GM21619 (cell line): ENCODE results near the gene ARHGAP26.
"Not testable (repeated sequence)": the region's sequence is repeated elsewhere in the genome, so short reads cannot be mapped to it uniquely, and the experiment has no call there.

Experiments
- ATAC-seq: cut with Tn5 transposase; IDR thresholded peaks from one replicate; pipeline ENCODE4 v1.9.1; 2021; ENCODE audit not compliant: unreplicated experiment

Gene ARHGAP26

DNA sequence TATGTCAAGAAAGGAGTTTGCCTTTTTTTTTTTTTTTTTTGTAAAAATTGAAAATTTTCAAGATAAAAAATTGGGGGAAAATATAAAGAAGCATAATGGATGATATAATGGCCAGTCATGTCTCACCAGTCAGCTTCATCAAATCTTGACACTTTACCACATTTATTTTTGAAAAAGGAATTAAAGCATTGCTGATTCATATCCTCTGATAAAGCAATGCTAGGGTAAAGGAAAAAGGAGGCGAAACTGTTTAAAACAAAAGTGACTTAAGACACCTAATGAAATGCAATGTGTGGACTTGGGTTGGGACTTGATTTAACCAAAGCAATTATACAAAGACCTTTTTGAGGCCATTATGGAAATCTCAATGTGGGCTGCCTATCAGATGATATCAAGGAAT, 208.5 kb downstream of the ARHGAP26 start:
- no peak for ATAC-seq

DNA sequence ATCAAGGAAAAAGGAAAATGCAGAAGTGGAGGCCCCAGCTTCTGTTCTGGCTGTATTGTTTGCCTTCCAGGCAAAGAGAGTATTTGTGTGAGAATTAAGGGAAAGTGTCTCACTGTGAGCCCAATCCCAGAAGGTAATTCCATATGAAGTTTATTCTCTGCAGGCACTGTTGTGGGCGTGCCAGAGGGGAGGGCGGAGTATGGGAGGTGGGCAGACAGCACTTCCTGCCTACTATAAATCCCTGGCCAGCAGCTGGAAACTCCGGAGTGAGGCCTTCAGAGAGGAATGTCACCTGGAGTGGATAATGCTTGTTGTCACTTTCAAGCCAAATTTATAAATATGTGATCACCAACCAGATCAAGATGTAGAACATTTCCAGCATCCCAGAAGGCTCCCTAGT, 209.5 kb downstream of the ARHGAP26 start:
- ATAC-seq: no peak

DNA sequence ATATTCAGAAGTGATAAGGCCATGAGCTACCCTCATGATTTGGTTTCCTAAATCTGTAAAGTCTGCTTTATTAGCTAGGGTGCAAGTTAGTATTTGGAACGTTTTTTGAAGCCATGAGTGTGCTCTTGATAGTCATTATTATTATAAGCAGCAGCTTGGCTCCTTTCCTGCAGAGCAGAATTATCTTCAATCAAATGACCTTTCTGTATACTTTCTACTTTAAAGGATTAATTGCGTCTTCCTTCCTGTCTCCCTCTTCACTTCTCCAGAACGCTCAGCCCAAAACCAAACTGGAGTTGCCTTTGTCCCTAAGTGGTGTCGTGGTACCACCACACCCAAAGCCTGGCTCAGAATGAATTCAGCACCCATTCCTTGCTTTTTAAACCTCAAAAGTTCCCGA, 211.3 kb downstream of the ARHGAP26 start:
- no peak for ATAC-seq

DNA sequence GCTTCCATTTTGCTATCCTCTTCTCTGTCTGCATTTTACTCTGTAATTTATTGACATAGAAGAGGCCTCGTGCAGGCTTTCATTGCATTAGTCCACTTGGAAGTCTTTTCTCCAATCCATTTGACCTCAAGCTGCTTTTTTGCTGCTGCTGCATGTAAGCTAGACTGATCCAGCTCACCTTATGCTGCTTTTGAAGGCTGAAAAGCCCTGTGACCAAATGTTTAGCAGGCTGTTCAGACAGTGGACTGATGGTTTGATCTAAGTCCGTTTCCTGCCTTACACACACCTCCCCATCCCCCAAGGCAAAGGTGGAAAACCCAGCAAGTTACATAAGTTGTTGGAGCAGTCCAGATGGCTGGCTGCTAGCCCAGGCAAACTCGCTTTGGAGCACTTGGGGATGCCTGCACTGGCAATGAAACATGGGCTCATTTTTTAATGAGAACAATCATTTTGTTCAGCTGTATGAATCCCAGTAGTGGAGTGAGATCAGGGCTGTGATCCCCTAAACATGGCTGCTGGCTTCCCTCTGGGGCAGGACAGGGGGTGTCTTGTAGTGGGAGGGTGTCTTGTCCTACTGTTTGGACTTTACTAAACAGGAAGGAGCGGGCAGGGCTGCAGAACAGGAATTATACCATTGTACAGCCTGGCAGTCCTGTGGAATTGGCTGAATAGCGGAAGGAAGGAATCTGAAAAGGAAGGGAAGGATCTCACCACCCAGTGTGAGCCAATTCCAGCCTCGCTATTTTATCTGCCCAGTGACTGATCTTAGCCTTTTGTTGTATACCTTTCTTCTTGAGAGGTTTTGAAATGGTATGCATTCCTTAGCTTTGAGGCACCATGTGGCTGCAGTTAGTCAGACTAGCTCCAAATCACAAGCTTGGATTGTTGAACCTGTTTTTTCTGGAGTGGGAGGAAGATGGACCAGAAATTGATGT, 212.0 kb downstream of the ARHGAP26 start:
- no peak for ATAC-seq

DNA sequence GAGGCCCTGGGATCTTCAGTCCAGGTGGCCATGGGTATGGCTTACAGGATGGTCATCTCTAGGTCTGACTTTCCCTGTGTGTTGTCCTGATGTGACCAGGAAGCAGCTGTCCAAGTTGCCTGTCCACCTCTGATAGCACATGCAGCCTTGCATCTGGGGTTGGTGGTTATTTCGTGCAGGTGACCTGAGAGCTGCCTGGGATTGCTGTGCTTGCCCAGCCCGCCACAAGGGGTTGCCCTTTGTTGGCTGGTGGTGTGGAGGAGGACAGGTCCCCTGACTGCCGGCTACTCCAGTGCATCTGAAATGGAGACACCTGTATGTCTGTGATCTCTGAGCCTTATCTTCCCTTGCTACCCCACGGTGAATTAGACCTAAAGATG, 212.6 kb downstream of the ARHGAP26 start:
- no peak for ATAC-seq

DNA sequence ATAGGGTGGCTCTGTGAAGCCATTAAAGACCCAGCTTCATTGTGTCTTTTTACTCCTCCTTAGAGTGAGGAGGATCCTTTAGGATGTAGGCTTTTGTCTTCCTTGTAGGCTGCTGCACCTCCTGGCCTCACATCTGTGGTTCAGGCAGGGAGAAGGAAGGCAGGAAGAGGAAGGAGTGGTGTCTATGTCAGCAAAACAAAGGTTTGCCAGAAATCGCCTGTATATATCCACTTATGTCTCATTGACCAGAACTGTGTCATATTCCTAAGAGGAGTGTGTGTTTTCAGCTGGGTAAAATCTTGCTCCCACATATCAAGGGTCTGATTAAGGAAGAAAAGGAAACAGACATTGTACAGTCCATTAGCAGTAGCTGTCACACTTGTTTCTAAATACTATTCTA, 213.8 kb downstream of the ARHGAP26 start:
- ATAC-seq: no peak

DNA sequence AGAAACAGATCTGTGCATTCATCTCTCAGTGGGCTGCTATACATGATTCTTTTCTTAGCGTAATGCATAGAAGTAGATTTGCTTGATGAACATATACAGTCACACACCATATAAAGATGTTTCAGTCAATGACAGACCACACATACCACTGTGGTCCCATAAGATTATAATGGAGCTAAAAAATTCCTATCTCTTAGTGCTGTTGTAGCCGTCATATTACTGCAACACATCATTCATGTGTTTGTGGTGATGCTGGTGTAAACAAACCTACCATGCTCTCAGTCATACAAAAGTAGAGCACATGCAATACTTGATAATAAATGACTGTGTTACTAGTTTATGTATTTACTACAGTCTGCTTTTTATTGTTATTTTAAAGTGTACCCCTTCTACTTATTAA, 214.3 kb downstream of the ARHGAP26 start:
- ATAC-seq: no peak

DNA sequence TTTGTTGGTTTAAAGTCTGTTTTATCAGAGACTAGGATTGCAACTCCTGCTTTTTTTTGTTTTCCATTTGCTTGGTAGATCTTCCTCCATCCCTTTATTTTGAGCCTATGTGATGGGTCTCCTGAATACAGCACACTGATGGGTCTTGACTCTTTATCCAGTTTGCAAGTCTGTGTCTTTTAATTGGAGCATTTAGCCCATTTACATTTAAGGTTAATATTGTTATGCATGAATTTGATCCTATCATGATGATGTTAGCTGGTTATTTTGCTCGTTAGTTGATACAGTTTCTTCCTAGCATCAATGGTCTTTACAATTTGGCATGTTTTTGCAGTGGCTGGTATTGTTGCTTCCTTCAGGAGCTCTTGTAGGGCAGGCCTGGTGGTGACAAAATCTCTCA, 219.1 kb downstream of the ARHGAP26 start:
- ATAC-seq: not testable (repeated sequence)

DNA sequence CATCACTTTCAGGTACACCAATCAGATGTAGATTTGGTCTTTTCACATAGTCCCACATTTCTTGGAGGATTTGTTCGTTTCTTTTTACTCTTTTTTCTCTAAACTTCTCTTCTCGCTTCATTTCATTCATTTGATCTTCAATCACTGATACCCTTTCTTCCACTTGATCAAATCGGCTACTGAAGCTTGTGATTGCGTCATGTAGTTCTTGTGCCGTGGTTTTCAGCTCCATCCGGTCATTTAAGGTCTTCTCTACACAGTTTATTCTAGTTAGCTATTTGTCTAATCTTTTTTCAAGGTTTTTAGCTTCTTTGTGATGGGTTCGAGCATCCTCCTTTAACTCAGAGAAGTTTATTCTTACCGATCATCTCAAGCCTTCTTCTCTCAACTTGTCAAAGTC, 219.9 kb downstream of the ARHGAP26 start:
- not testable (repeated sequence) for ATAC-seq

DNA sequence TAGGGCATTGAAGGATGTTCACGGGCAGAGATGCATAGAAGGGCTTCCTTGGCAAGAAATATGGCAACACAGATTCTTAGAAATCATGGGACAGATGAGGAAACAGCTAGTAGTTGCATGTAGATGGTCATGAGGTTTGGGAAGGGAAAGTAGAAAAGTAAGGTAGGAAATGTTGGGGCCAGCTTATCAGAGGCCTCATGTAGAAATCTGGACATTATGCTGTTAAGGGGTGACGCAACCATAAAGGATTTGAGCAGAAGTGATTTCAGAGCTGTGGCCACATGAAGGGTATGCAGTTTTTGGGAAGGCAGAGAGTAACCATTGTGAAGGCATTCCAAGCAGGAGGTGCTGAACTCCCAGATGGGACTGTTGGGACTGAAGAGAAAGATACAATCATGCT, 224.0 kb downstream of the ARHGAP26 start:
- ATAC-seq: no peak

DNA sequence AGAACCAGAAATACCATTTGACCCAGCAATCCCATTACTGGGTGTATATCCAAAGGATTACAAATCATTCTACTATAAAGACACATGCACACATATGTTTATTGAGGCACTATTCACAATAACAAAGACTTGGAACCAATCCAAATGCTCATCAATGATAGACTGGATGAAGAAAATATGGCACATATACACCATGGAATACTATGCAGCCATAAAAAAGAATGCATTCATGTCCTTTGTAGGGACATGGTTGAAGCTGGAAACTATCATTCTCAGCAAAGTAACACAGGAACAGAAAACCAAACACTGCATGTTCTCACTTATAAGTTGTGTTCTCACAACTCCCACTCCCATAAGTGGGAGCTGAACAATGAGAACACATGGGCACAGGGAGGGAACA, 225.4 kb downstream of the ARHGAP26 start:
- ATAC-seq: not testable (repeated sequence)

DNA sequence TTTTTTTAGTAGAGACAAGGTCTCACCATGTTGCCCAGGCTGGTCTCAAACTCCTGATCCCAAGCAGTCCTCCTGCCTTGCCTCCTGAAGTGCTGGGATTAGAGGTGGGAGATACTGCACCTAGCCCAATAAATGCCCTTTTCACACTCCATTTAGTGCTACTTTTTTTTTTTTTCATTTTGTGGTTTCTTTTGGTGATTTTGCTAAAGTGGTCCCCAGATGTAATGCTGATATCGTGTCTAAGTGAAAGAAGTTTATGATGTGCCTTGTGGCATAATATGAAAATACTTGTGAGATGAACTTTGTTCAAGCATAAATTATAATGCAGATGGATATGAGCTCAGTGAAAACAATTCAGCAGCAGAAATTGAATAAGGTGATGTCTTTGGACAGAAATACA, 227.4 kb downstream of the ARHGAP26 start:
- ATAC-seq: no peak

DNA sequence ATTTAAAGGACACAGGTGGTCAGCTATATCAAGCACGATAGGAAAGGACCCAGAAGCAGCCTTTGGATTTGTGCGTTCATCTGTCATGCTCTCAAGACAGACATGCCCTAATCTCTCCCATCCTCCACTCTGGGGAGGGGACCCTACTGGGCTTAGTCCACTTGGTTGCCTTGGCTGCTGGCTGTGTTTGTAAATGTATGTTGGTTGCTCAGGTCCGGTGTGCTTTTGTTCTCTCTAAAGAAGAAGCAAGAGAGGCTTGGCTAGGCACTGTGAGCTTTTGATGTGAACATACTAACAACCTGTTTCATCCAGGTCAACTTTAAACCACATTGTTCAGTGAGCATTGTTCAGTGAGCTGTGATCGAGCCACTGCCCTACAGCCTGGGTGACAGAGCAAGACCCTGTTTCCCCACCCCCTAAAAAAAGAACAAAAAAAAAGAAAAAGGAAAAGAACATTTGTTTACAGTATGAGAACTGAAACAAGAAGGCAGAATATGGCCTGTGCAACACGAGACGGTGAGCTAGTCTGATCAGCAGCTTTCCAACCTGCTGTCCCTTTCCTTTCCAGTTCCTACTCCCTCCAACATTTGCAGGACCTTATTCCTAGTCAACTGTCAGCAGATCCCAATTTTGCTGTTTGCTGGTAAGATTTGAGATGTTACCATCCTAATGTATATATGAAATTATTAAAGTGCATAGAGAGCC, 228.3 kb downstream of the ARHGAP26 start:
- no peak for ATAC-seq

DNA sequence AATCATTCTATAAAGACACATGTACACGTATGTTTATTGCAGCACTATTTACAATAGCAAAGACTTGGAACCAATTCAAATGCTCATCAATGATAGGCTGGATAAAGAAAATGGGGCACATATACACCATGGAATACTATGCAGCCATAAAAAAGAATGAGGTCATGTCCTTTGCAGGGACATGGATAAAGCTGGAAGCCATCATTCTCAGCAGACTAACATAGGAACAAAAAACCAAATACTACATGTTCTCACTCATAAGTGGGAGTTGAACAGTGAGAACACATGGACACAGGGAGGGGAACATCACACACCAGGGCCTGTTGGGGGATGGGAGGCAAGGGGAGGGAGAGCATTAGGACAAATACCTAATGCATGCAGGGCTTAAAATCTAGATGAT, 230.4 kb downstream of the ARHGAP26 start:
- ATAC-seq: not testable (repeated sequence)

DNA sequence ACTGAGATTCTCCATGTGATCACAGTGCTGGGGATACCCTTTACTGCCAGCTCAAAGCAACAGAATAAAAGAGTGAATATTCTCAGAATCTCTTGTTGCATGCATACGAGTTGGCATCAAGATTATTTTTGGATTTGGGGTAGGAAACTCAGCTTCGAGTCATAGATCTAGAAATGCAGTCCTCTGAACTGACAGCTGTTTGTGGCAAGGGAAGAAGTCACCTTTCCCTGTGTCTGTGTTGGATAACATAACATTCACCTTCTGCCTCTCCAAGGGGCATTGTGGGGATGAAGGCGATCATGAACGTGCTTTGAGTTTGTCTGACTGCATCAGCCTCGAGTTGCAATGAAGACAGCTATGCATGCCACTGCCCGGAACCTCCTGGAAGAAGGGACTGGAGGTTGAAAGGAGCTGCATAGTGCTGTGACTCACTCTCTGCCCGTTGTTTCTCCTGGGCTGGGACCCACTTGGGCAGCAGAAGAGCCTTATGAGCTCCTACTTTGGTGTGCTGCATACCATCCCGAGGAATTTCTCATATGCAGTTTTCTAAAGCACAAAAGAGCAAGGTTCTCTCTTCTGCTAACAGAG, 231.7 kb downstream of the ARHGAP26 start:
- ATAC-seq: no peak

DNA sequence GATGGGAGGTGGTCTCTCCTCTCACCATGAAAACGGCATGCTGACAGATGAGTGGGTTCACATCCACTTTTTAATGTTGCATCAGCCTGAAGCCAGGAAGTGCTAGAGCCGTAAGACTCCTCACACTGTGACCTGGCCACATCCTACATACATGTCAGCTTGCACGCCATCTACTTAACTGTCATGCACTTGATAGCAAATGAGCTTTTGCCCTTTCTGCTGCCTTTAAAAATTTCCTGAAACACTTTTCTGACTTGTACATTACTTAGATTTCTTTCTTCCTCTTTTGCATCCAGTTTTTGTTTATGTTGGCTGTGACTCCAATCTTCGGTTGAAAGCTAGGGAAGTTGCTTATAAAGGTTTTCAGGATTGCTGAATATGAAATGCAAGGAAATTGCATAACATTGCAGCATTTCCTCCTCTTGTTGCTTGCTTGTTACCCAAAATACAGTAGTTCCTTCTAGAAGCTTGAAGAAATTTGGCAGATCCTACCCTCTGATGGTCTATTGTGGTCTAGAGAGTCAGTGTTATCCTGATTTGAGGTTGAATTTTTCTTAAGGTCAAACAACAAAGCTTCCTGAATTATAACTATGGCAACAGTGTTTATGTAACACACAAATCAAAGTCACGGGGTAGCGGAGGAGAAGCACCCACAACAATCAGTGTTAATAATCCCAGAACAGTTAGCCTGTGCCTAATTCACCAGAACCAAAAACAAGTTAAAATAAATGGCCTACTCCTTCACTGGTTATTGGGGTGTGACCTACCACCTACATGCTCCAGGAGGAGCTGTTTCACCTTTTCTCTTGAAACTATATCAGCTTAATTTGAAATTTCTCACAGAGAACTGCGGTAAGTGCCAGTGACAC, 232.5 kb downstream of the ARHGAP26 start:
- peak; percentile 58 for ATAC-seq

DNA sequence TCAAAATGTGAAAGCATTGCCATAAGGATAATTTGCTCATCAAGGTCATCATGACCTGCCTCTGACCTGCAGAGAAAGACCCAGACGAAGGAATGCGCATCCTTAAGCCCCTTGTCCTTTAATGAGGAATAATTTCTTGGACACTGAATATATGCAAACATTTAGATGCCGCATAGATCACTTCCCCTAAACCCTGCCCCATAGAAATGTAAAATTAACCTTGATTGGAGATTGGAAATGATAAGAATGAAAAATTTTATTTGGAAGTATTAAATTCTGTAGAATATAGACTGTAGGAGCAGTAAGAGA, 233.1 kb downstream of the ARHGAP26 start:
- ATAC-seq: no peak

DNA sequence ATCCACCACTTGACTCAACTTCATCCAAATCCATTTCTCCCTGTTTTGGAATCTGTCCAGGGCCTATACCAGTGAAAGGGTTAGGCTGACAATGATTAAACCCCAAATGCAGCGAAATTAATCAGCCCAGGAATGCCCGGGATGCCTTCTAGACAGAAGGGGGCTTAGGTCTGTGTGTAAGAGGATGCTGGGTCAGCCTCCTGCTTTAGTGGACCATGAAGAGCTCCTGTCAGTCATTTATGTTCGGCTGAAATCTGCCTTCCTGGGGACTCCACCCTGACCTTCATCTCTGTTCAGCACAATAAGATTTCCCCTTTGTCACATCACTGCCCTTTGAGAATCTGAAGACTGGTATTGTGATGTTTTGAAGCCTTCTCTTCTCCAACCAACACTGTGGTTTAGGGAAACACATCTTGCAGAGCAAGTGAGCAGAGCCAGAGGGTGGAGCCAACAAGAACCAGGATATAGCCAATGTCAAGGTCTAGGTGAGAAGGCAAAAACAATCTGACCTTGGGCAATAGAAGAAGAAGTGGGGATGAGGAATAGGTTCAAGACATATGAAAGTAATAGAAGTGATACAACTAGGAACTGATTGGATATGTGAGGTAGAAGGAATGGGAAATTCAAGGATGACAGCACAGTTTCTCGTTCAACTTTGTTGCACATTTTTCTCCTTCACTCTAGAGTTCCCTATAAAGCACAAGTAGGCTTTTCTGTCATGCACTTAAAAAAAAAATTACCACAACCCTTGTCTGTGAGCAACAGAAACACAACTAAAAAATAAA, 234.4 kb downstream of the ARHGAP26 start:
- peak; percentile 36 for ATAC-seq

DNA sequence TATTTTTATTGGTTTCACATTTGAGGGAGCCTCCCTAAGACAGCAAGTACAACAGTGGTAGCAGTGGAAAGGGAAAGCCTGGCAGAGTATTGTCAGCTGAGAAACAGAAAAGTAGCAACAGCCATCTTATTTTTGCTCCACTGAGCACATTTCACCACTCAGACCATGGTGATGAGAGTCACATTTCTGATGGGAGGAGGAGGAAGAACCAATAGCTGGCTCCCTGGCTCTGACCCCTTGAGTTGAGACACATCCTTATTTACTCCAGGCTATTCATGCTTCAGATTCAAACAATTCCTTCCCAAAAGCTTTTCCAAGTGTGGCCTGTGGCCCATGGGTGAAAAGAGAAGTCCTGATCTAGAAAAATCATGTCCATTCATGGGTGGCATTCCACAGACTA, 236.3 kb downstream of the ARHGAP26 start:
- ATAC-seq: no peak

DNA sequence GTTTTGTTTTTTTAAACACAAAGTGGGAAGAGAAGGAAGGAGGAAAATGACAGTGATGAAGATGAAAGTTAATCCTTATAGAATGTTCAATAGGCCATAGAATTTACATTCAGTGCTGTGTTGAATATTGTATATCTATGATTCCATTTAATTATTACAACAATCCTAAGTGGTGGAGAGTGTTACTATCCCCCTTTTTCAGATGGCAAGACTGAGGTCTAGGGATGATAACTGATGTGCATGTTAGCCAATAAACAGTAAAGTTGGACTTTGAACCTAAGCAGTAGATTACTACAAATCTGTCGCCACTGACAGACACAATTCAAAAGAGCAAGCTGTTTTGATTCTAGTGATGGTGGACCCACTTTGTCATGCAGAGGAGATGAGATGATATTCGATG, 237.9 kb downstream of the ARHGAP26 start:
- no peak for ATAC-seq
